Choroid plexus epithelial cell (primary cell): Measurements from ENCODE around the gene RNF7.

Experiments used
- DNase-seq: peaks from one replicate; pipeline ENCODE4 v3.0.0-alpha.2; 2010; ENCODE audit warnings: low read depth
- H3K4me3 ChIP-seq: 2 replicates; pipeline ENCODE4 v1.5.1; 2011; ENCODE audit warnings: low read depth, mild to moderate bottlenecking, control low read depth, low read length, moderate library complexity
- CTCF ChIP-seq: conservative IDR thresholded peaks from 2 replicates; pipeline ENCODE4 v1.5.1; 2011; ENCODE audit warnings: low read depth, mild to moderate bottlenecking, control low read depth, inconsistent platforms, low read length, moderate library complexity

RNF7 gene

GRCh38 chr3:141789281-141789680 is 51.2 kb downstream of the RNF7 start:
- DNase-seq = peak; percentile 12
- H3K4me3 ChIP-seq = no peak overlapping the region

GRCh38 chr3:141790171-141790570 is 52.1 kb downstream of the RNF7 start:
- DNase-seq = no peak
- no peak for TF ChIP-seq CTCF
- no peak overlapping the region for H3K4me3 ChIP-seq

More at GRCh38 chr3:141789281-141789680, 51.2 kb downstream of the RNF7 start:
- TF ChIP-seq CTCF = no peak

- no peak overlapping the region for H3K4me3 ChIP-seq
These were observed 54.4 kb downstream of the RNF7 start for GRCh38 chr3:141792495-141792894.

GRCh38 chr3:141793476-141794260 is 55.6 kb downstream of the RNF7 start:
- TF ChIP-seq CTCF = peak; percentile 33
- DNase-seq = no peak

More at GRCh38 chr3:141792495-141792894, 54.4 kb downstream of the RNF7 start:
- no peak for DNase-seq
- TF ChIP-seq CTCF = no peak

GRCh38 chr3:141795276-141795675 is 57.2 kb downstream of the RNF7 start:
- no peak for DNase-seq
- TF ChIP-seq CTCF = no peak
- no peak overlapping the region for H3K4me3 ChIP-seq

More at GRCh38 chr3:141793476-141794260, 55.6 kb downstream of the RNF7 start:
- H3K4me3 ChIP-seq = no peak overlapping the region

GRCh38 chr3:141795741-141796080 is 57.6 kb downstream of the RNF7 start:
- no peak for TF ChIP-seq CTCF
- no peak overlapping the region for H3K4me3 ChIP-seq
- no peak for DNase-seq
